ENCODE data around the gene DAPK2.
"Not testable (repeated sequence)": the region's sequence is repeated elsewhere in the genome, so short reads cannot be mapped to it uniquely, and the experiment has no call there.

DAPK2 gene

GRCh38 chr15:63909819-63910437, 136.4 kb downstream of the DAPK2 start:
- DNase-seq, result no peak

DNA sequence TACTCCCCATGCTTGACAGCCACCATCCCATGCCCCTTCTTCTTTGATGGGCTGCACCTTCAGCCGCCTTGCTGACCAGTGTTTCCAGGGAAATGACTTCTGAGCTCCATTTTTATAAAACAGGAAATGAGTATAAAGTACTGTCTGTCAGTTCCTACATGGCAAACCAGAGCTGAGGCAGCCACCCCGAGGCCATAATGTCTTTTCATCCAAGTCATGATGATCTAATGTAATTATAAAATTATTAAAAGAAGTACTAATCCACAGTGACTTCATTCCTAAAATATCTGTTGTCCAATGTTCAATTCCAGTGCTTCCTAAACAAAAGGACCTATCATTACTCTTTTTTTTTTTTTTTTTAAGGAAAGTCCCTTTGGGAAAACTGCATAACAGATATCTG, 137.3 kb downstream of the DAPK2 start:
- DNase-seq, result no peak

- DNase-seq, result no peak
Measured at GRCh38 chr15:63908281-63908680, 138.0 kb downstream of the DAPK2 start.

DNA sequence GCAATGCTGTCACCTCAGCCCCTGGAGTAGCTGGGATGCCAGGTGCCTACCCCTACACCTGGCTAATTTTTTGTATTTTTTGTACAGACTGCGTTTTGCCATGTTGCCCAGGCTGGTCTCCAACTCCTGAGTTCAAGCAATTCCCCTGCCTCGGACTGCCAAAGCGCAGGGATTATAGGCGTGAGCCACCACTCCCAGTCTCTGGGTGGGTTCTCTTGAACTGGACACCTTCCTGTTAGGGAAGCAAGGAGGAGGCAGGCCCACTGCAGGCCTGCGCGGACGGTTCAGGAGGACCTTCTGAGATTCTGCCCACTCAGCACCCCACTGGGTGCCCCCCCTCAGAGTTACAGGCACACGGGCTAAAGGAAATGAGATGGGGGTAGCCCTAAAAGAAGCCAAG, 138.8 kb downstream of the DAPK2 start:
- no peak for DNase-seq

DNA sequence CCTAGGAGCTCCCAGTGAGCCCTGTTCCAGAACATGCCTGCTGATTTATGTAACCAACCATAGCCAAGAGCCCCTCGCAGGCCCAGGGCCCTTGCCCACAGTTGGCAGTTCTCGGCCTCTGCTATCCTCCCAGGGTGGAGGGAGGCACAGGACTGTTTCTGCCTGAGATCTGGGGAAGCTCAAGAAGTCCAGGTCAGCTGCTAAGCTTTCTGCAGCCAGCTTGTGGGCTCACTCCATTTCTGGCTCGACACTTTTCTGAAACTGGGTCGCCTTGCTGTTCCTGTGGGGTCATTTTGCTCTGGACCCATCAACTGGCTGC, 140.1 kb downstream of the DAPK2 start:
- no peak for DNase-seq

GRCh38 chr15:63905558-63906265, 140.6 kb downstream of the DAPK2 start:
- DNase-seq, result peak; percentile 14

DNA sequence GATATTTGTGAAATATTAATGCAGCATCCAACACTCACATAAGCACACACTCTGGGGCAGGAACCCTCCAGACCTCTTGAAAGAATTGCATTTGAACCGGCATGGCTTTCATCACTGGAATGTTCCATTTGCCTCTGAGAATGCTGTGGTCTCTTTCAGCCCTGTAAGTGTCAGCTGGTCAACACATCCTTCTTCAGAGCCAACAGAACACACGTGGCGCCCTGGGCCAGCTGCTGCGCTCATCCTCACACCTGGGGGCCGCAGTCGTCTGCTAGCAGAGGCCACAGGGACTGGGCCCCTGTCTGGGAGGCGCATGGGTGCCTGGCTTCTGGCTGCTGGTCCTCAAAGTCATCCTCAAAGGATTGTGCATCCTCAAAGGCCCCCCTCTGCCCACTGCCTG, 141.2 kb downstream of the DAPK2 start:
- no peak for DNase-seq

- DNase-seq, result no peak
Measured at GRCh38 chr15:63904042-63904441, 142.2 kb downstream of the DAPK2 start.

DNA sequence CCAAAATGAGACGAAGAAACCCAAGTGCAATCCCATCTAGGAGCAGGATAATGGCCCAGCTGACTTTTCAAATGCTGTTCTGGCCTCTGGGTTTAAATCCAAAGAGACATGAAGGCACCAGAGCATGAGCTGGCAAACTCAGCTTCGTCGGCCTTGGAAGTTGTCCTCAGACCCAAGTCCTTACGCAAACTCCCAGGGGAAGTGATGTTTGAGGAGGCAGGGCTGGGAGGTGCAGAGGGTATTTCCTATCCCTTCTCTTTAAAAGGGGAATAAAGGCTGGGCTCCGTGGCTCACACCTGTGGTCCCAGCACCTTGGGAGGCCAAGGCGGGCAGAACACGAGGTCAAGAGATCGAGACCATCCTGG, 143.6 kb downstream of the DAPK2 start:
- no peak for DNase-seq

GRCh38 chr15:63901912-63902670, 144.2 kb downstream of the DAPK2 start:
- no peak for DNase-seq

DNA sequence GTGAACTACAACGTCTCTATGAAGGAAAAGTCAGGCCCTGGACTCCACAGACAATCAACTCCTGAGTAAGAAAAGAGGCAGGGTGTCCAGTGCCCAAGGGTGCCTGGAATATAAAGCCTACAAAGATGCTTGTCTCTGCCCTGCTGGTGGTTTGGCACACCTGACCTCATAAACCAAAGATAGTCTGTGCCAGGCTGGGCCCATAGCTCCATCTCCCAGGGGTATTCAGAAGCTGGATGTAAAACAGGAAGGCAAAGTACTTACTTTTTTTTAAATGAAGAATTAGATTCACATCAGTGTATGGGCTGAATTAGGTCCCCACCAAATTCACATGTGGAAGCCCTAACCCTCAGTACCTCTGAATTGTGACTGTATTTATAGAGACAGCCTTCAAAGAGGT, 146.0 kb downstream of the DAPK2 start:
- no peak for DNase-seq

GRCh38 chr15:63899606-63900005, 146.7 kb downstream of the DAPK2 start:
- DNase-seq, result not testable (repeated sequence)

DNA sequence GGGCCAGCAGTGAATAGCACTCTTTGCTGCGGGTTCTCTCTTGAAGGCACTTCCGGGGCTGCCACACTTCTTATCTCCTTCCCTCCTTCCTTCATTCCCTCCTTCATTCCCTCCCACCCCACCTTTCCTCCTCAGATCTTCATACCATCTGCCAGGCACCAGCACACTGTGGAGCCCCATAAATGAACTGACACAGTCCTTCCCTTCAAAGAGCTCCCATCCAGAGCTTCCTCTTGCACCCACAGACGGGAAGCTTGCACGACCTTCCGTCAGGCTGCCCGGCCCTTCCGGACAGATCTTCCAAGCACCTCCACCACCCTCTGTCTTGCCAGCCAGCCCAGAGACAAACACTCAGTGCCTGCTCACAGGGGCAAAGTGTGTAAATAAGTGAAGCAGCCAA, 147.1 kb downstream of the DAPK2 start:
- DNase-seq, result no peak

DNA sequence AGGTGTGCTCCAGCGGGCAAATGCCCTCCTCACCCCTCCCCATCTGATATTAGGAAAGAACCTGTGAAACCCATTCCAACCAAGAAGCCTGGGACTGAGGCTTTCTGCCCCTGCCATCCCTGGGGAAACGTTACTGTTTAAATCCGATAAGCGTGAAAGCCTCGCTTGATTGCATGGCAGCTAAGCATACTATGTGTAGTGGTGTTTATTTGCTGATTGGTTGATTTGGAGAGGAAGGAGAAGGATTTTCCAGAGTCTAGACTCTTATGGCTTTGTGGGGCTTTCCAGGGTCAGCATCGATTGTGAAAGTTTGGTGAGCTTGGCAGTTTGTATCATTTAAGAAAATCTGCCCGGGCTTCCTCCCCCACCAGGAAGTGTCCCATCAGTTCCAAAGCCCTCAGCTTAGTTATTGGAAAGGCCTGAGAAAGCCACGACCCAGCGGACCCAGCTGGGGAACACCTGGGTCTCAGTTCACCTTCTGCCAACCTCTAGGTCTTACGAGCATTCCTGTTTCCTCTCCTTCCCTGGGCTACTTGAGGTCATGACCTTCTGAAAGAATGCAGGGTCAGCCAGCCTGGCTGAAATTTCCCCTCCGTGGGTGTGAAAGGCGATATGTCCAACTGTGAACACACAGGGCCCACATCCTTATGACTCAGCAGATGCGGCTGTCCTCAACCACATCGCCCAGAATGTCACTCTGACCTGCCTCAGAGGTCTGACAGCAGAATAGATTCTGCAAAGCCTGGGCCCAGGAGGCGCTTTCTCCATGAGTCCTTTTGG, 149.8 kb downstream of the DAPK2 start:
- DNase-seq, result peak; percentile 66

DNA sequence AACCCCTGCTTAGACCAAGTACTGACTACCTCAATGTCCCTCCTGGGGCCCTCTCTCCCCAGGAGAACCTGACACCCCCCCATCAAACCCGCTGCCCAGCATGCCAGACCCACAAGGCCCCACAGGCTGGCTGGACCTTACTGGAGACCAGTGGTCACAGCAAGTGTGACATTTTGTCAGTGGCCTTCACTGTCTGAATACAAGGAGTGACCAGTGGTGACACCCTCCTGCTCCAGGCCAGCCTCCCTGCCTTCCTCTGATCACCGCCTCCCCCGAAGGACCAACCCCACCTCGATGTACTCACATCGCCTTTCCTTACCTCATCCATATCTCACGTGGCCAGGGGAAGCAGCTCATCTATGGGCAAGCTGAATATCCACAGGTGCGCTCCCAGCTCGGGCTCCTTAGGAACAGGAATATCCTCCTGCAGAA, 150.5 kb downstream of the DAPK2 start:
- no peak for DNase-seq

- no peak for DNase-seq
Measured at GRCh38 chr15:63895194-63895593, 151.1 kb downstream of the DAPK2 start.

GRCh38 chr15:63894662-63894949, 151.7 kb downstream of the DAPK2 start:
- no peak for DNase-seq

DNA sequence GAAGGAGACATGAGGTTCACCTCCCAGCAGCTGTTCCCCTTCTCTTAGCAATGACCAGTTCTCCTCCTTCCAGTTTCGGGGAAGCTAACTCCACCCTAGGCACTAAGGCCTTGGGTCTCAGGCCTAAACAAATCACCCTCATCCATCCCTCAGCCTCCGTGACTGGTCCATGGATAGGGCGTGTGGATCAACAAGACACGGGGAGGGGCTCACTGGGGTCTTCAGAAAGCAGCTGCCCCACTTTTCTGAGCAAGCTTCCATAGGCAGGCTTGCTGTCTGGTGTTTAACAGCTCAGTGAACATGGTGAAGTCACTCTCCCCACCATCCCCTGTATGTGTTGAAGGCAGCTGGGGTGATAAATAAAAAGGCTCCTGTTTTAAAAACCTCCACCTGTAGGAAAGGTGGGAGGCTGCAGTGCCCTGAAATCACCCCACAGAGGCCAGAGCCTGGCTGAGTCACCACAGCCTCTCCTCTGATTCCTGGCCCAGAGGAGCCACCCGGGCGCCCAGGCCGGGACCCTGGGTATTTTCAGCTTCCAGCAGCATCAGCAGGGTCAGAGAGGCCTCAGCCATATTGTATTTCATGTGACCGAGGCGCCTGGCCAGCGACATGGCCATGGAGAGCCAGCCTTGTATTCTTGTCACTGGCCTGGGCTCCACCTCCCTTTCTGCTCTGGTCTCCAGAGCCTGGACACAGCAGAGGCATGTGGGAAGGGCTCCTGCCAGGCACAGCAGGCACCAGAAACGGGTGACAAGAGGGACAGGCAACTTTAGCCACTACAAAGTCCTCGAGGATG, 152.2 kb downstream of the DAPK2 start:
- DNase-seq, result no peak

DNA sequence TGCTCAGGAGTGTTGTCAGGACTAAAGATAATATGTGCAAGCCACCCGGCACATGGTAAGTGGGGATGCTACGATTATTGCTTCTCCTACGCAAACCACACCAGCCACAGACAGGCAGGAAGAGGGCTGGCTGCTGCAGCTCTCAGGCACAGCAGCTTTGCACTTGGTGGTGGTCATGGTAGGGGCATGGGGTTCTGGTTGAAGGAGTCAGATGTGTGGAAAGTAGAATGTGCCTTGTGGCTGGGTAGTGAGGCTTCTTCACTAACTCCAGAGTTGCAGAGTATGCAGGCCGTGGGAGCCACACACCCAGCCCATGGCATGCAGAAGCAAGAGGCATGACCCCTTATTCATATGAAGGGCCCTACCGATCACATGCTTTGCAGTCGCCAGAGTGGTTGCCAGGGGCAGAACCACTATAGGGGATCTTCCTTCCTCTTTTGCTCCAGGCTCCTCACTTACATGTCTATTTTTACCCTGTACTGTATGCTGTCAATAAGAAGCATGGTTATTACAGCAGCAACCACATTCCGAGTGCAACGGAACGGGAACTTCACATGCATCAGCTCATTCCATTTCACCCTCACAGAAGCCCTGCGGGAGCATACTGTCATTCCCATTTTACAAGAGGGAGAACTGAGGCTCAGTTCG, 153.4 kb downstream of the DAPK2 start:
- peak; percentile 86 for DNase-seq

- DNase-seq, result peak; percentile 2
Measured at GRCh38 chr15:63891768-63892133, 154.5 kb downstream of the DAPK2 start.

DNA sequence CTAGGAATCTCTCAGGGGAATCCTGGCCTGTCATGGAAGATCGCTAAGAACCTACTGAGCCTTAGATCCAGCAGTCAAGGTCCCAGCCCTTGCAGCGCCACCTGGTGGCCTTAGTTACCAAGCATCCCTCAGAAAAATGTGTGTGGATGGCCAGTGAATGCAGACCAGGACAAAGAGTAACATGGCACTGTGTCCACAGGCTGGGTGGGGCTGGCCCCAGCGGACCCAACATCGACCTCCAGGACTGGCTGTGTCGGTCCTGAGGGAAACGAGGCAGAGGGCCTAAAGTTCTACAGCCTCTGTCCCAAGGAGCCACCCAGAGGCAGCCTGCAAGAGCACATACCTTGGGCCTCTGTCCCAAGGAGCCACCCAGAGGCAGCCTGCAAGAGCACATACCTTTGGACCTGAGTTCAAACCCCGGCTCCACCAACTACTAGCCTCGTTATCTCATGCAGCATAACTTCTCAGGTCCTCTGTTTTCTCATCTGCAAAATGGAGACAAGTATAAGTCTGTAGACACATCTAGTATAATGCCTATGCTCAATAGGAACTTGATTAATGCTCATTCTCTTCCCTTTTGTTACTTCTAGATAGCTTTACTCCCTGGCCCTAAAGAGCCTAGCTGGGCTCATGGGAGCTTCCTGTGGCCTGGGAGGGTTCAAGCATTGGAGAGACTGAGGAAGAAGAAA, 155.1 kb downstream of the DAPK2 start:
- peak; percentile 82 for DNase-seq

DNA sequence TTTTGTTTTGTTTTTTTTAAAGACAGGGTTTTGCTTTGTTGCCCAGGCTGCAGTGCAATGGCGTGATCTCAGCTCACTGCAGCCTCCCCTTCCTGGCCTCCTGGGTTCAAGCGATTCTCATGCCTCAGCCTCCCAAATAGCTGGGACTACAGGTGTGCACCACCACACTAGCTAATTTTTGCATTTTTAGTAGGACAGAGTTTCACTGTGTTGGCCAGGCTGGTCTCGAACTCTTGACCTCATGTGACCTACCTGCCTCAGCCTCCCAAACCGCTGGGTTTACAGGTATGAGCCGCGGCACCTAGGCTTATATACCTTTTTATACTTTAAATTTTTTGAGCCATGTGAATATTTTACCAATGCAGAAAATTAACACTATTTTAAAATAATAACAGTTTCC, 155.7 kb downstream of the DAPK2 start:
- no peak for DNase-seq
